HepG2 (cell line): ENCODE results near the gene TMEM14A. TPM values are rescaled to one million over a fixed set of nuclear protein-coding genes. Genes with fewer than 3 reads are reported as not detected.

Experiments used
- ATAC-seq: fragments of 200-7000 bp; cut with Tn5 transposase; 3 replicates; pipeline ENCODE4 v1.9.1; 2020; ENCODE audit warnings: mild to moderate bottlenecking, moderate library complexity
- BruUV-seq: library from RNA; stranded (reverse); fragments of 400-500 nt; replicated peaks from 2 replicates; lab custom pipeline; 2021; lab: Mats Ljungman, UMichigan
- CTCF ChIA-PET: fragments of 300-600 bp; formaldehyde crosslinking; extraction: SDS; loops from one replicate; lab custom pipeline; 2021; ENCODE audit warnings: low total read pairs, inconsistent platforms, low intra/inter-chr PET ratio; lab: Yijun Ruan, JAX
- POLR2A ChIA-PET: fragments of 350-600 bp; sonication (Branson Sonifier 250); formaldehyde crosslinking; loops from one replicate; lab custom pipeline; 2020; ENCODE audit warnings: antibody characterized with exemption, inconsistent platforms; lab: Yijun Ruan, JAX
- DNase-seq: peaks from one replicate; pipeline ENCODE4 v3.0.0-alpha.2; 2015; ENCODE audit warnings: low spot score
- FAIRE-seq: peaks from 3 replicates; lab custom pipeline; 2011; peaks lifted over from hg19 to GRCh38; lab: Jason Lieb, UNC
- H2AFZ ChIP-seq: one replicate; pipeline ENCODE4 v1.6.1; 2011; ENCODE audit warnings: low read length, inconsistent platforms
- H3K27ac ChIP-seq: fragments of 300-600 bp; 3 replicates; pipeline ENCODE4 v1.8.0; 2011; ENCODE audit warnings: mixed run types, mild to moderate bottlenecking, mixed read lengths, low read length, inconsistent platforms; ENCODE audit not compliant: insufficient read depth; ENCODE audit errors: extremely low read length
- H3K27me3 ChIP-seq, 2 experiments: fragments of 200-600 bp in 1 of 2; 2 replicates in 1 of 2; 3 replicates in 1 of 2; pipeline versions ENCODE4 v1.6.0 to v1.8.0; 2011; ENCODE audit warnings: low read length in 2 of 2, mild to moderate bottlenecking in 2 of 2, moderate library complexity in 2 of 2, inconsistent platforms in 1 of 2; ENCODE audit not compliant: insufficient read depth in 2 of 2, control insufficient read depth in 1 of 2
- H3K36me3 ChIP-seq, 2 experiments: fragments of 200-600 bp in 1 of 2; replicated peaks in 1 of 2; 2 replicates in 1 of 2; 3 replicates in 1 of 2; pipeline versions ENCODE4 v1.5.1 to v1.8.0; 2011; ENCODE audit warnings: low read length in 2 of 2, inconsistent platforms in 1 of 2; ENCODE audit not compliant: insufficient read depth in 2 of 2, control insufficient read depth in 1 of 2
- H3K4me1 ChIP-seq: 2 replicates; pipeline ENCODE4 v1.5.1; 2012; ENCODE audit warnings: low read length, inconsistent platforms; ENCODE audit not compliant: insufficient read depth
- H3K4me2 ChIP-seq: 2 replicates; pipeline ENCODE4 v1.6.0; 2011; ENCODE audit warnings: low read depth, low read length, inconsistent platforms
- H3K4me3 ChIP-seq, 3 experiments: fragments of 200-600 bp in 1 of 3; sonication (generic), shearing (Covaris generic) in 1 of 3; replicated peaks in 1 of 3; 2 replicates each; pipeline ENCODE4 v1.5.1; 2011 to 2016; ENCODE audit warnings: low read length in 3 of 3, inconsistent platforms in 2 of 3, low read depth in 2 of 3, mild to moderate bottlenecking in 2 of 3, control low read depth in 1 of 3, mixed read lengths in 1 of 3; ENCODE audit not compliant: insufficient read depth in 1 of 3
- H3K79me2 ChIP-seq: one replicate; pipeline ENCODE4 v1.6.1; 2011; ENCODE audit warnings: low read length, inconsistent platforms; ENCODE audit not compliant: insufficient read depth
- H3K9ac ChIP-seq: 2 replicates; pipeline ENCODE4 v1.6.0; 2011; ENCODE audit warnings: mild to moderate bottlenecking, low read depth, low read length, inconsistent platforms; ENCODE audit not compliant: insufficient read depth
- H3K9me3 ChIP-seq: 2 replicates; pipeline ENCODE4 v1.5.1; 2012; ENCODE audit warnings: mild to moderate bottlenecking, low read length
- H4K20me1 ChIP-seq: 2 replicates; pipeline ENCODE4 v1.6.0; 2011; ENCODE audit warnings: inconsistent platforms, mild to moderate bottlenecking, low read length, moderate library complexity; ENCODE audit not compliant: insufficient read depth
- CBX2 ChIP-seq, 2 experiments: fragments of 200-600 bp in 1 of 2; sonication (generic); formaldehyde crosslinking in 1 of 2; IDR thresholded peaks; 2 replicates each; pipeline versions ENCODE4 v1.7.0 to v1.8.1; 2018 to 2022; ENCODE audit warnings: low read depth in 2 of 2, low read length in 1 of 2, mild to moderate bottlenecking in 1 of 2, missing genetic modification reagents in 1 of 2
- CENPX ChIP-seq: sonication (generic); formaldehyde crosslinking; IDR thresholded peaks from 2 replicates; pipeline ENCODE4 v1.9.0; 2021; ENCODE audit warnings: mild to moderate bottlenecking, missing genetic modification reagents, moderate library complexity
- CHD2 ChIP-seq: IDR thresholded peaks from 2 replicates; pipeline ENCODE4 v1.6.1; 2011; ENCODE audit warnings: low read depth, low read length, improper control_type of control experiment
- FOXK1 ChIP-seq: sonication (generic); formaldehyde crosslinking; IDR thresholded peaks from 2 replicates; pipeline ENCODE4 v1.4.0; 2020; ENCODE audit warnings: low read depth, missing genetic modification reagents, borderline replicate concordance
- KDM1A ChIP-seq: IDR thresholded peaks from 2 replicates; pipeline ENCODE4 v1.6.1; 2016; ENCODE audit warnings: missing compliant biosample characterization
- KDM5A ChIP-seq: fragments of 200-600 bp; sonication (generic); IDR thresholded peaks from 2 replicates; pipeline ENCODE4 v1.7.0; 2018; ENCODE audit warnings: antibody characterized with exemption, mild to moderate bottlenecking, low read length, borderline replicate concordance
- PHB2 ChIP-seq: fragments of 450-650 bp; IDR thresholded peaks from 2 replicates; pipeline ENCODE4 v1.6.1; 2018; ENCODE audit not compliant: partially characterized antibody
- POLR2AphosphoS2 ChIP-seq: IDR thresholded peaks from 2 replicates; pipeline ENCODE4 v1.6.1; 2011; ENCODE audit warnings: low read depth, low read length, improper control_type of control experiment
- RFXAP ChIP-seq: sonication (generic); formaldehyde crosslinking; IDR thresholded peaks from 2 replicates; pipeline ENCODE4 v1.4.0; 2020; ENCODE audit warnings: missing genetic modification reagents, borderline replicate concordance
- TBL1XR1 ChIP-seq: fragments of 150-350 bp; IDR thresholded peaks from 2 replicates; pipeline ENCODE4 v1.6.1; 2014; ENCODE audit warnings: borderline replicate concordance, low read length; ENCODE audit not compliant: partially characterized antibody
- ZBTB1 ChIP-seq: sonication (generic); formaldehyde crosslinking; IDR thresholded peaks from 2 replicates; pipeline ENCODE4 v1.4.0; 2020; ENCODE audit warnings: missing genetic modification reagents, borderline replicate concordance
- ZFP37 ChIP-seq: sonication (generic); formaldehyde crosslinking; IDR thresholded peaks from 2 replicates; pipeline ENCODE4 v1.4.0; 2020; ENCODE audit warnings: missing genetic modification reagents, borderline replicate concordance
- ZMYM4 ChIP-seq: sonication (generic); formaldehyde crosslinking; IDR thresholded peaks from 2 replicates; pipeline ENCODE4 v1.8.1; 2023; ENCODE audit warnings: mild to moderate bottlenecking, missing genetic modification reagents
- ZNF431 ChIP-seq: sonication (generic); formaldehyde crosslinking; IDR thresholded peaks from 2 replicates; pipeline ENCODE4 v1.9.0; 2022; ENCODE audit warnings: missing genetic modification reagents, low read depth, mild to moderate bottlenecking, borderline replicate concordance
- ZNF496 ChIP-seq: sonication (generic); formaldehyde crosslinking; IDR thresholded peaks from 2 replicates; pipeline ENCODE4 v1.8.1; 2023; ENCODE audit warnings: mild to moderate bottlenecking, moderate library complexity, missing genetic modification reagents; ENCODE audit not compliant: insufficient replicate concordance
- WGBS: methylation state at CpG from one replicate; pipeline ENCODE4 v1.1.6; 2017; ENCODE audit warnings: low lambda C conversion rate; 5-methylcytosine and 5-hydroxymethylcytosine counted together
- in situ Hi-C: cut with HindIII; loops from 2 replicates; pipeline ENCODE4 v1.10.0; 2017; ENCODE audit warnings: low pct_unique_long_range_greater_than_20kb; ENCODE audit not compliant: extremely low pct_ligation_motif_present
- intact Hi-C: fragments of 100-400 bp; cut with micrococcal nuclease; formaldehyde crosslinking; loops from one replicate; pipeline ENCODE4 v1.10.0; 2022; ENCODE audit not compliant: unreplicated experiment
- polyA plus RNA-seq, 8 experiments: library from polyadenylated mRNA; depleted of rRNA in 3 of 8; stranded (reverse) in 7 of 8; unstranded in 1 of 8; fragments of >200 nt; fragmentation: Illumina TruSeq in 4 of 8; extraction: Trizol in 4 of 8; gene quantifications; 2 replicates each; pipeline versions ENCODE4 v1.2.1 to v1.2.3, GENCODE V29; 2011 to 2016; ENCODE audit warnings: low read depth in 4 of 8, missing spikeins in 1 of 8, mixed read lengths in 1 of 8; ENCODE audit not compliant: insufficient read depth in 1 of 8
- total RNA-seq, 5 experiments: library from RNA; depleted of rRNA; stranded (reverse); fragments of >200 nt; fragmentation: Illumina TruSeq; extraction: Trizol; gene quantifications; 2 replicates each; pipeline ENCODE4 v1.2.3, GENCODE V29; 2016; ENCODE audit warnings: low read depth in 1 of 5
- TF ChIP-seq, protein P1 (sequence below): sonication (generic); formaldehyde crosslinking; IDR thresholded peaks from 2 replicates; pipeline ENCODE4 v1.4.0; 2020; ENCODE audit warnings: low read depth, mild to moderate bottlenecking, missing genetic modification reagents
- TF ChIP-seq, protein P2 (sequence below): sonication (generic); IDR thresholded peaks from 2 replicates; pipeline ENCODE4 v1.6.1; 2016; ENCODE audit warnings: low read depth, borderline replicate concordance

TMEM14A gene
- total and polyA plus RNA-seq, 2 of the 13 experiments (the other 11 are each of a cell fraction or from before 2014, with no cell fraction given) = 24.6 to 73.7 TPM

DNA sequence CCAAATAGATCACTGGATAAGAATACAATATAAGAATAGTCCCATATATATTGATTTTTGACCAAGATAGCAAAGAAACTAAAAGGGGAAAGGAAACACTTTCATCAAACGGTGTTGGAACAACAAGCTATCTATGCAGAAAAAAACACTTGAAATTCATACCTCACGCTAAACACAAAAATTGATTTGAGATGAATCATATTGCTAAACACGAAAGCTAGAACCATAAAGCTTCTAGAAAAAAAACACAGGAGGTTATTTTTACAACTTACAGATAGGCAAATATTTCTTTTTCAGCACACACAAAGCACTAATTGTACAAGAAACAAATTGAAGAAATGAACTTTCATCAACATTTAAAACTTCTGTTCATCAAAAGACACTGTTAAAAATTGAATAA, 36.7 kb upstream of the TMEM14A start:
- no peak overlapping the region for H3K4me2 ChIP-seq
- no peaks in the 10 kb centered on the region; a peak in 1 of 5 replicates for H3K27me3 ChIP-seq
- FAIRE-seq = no peak
- in situ Hi-C loops = no loop called here
- intact Hi-C loops = loop anchor here (1.0 kb wide), 1 partner anchor 13 kb away; no protein-coding TSS in a partner anchor
- no peak for ATAC-seq
- ChIA-PET POLR2A (interaction anchor here (1.3 to 2.8 kb wide), 2 partner anchors 36 to 215 kb away, joined by 3 to 9 read pairs; partner anchors contain the start of gene EFHC1), CTCF (no interaction called here)
- BruUV-seq = no TSS peak
- no peak overlapping the region for H3K27ac ChIP-seq
- no peaks in the 10 kb centered on the region for H3K79me2 ChIP-seq
- DNase-seq = no peak
- no peak overlapping the region for H3K9ac ChIP-seq
- no peak overlapping the region for H3K4me3 ChIP-seq
- TF ChIP-seq ZMYM4 (no peak), CENPX (CRISPR knock-in tag) (no peak), KDM5A (no peak), KDM1A (no peak), FOXK1 (CRISPR knock-in tag) (no peak), CBX2 (IDR thresholded peaks at IDR 0.05; ENCODE audit: low read depth, low read length) (0 out of 2 replicates have a peak, but pooled peaks have one; percentile 14), CBX2 (CRISPR knock-in tag; IDR thresholded peaks at IDR 0.05; ENCODE audit: low read depth) (no peak)
- no peaks in the 10 kb centered on the region for H3K36me3 ChIP-seq
- H4K20me1 ChIP-seq = no peaks in the 10 kb centered on the region
- no peaks in the 10 kb centered on the region for H3K9me3 ChIP-seq
- H3K4me1 ChIP-seq = peaks cover 32% of the 10 kb centered on the region
- no peak overlapping the region for H2AFZ ChIP-seq
- 12% methylated on average over 3 of the region's 3 CpGs for WGBS

DNA sequence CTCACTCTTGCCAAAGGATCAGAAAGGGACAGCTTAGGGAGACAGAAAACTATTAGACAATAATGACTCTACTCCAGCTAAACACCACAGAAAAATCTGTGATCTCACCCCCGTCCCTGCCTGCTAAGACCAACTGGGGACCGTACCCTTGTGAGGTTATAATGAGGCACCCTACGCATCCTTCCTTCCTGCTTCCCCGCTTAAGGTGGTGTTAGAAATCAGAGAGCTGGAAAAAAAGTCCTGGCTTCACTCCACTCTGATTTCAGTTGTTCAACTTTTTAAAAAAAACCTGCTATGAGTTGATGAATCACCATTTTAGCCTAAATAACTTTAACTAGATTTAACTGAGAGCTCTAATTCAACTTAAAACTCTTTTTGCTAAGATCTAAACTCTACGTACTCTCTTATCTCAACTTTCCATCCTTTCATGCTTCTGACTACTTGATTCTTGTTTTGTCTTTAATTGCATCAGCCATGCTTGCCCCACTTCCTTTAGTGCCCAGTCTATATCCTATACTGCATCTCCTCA, 35.8 kb upstream of the TMEM14A start:
- H3K36me3 ChIP-seq = no peaks in the 10 kb centered on the region
- H3K27ac ChIP-seq = no peak overlapping the region
- whole genome bisulfite sequencing = 77% methylated on average over 5 of the region's 5 CpGs
- H3K9me3 ChIP-seq = no peaks in the 10 kb centered on the region
- in situ Hi-C loops = no loop called here
- H3K4me1 ChIP-seq = peaks cover 41% of the 10 kb centered on the region
- intact Hi-C loops = no loop called here
- no peak for ATAC-seq
- no peaks in the 10 kb centered on the region for H3K79me2 ChIP-seq
- H3K4me3 ChIP-seq = no peak overlapping the region
- H3K27me3 ChIP-seq = no peaks in the 10 kb centered on the region; a peak in 1 of 5 replicates
- H3K9ac ChIP-seq = no peak overlapping the region
- H2AFZ ChIP-seq = no peak overlapping the region
- FAIRE-seq = no peak
- BruUV-seq = no TSS peak
- DNase-seq = no peak
- POLR2A ChIA-PET = interaction anchor here (1.3 to 2.8 kb wide), 2 partner anchors 37 to 215 kb away, joined by 3 to 9 read pairs; partner anchors contain the start of gene EFHC1
- no peaks in the 10 kb centered on the region for H4K20me1 ChIP-seq
- no peak overlapping the region for H3K4me2 ChIP-seq
- CTCF ChIA-PET = no interaction called here
- TF ChIP-seq ZFP37 (CRISPR knock-in tag) = no peak
- no peak for TF ChIP-seq POLR2AphosphoS2
- no peak for TF ChIP-seq ZNF431 (CRISPR knock-in tag)
- no peak for TF ChIP-seq RFXAP (CRISPR knock-in tag)
- TF ChIP-seq ZBTB1 (CRISPR knock-in tag) = no peak
- TF ChIP-seq PHB2 = no peak
- no peak for TF ChIP-seq TBL1XR1
- TF ChIP-seq CHD2 = no peak
- TF ChIP-seq, protein P1, sequence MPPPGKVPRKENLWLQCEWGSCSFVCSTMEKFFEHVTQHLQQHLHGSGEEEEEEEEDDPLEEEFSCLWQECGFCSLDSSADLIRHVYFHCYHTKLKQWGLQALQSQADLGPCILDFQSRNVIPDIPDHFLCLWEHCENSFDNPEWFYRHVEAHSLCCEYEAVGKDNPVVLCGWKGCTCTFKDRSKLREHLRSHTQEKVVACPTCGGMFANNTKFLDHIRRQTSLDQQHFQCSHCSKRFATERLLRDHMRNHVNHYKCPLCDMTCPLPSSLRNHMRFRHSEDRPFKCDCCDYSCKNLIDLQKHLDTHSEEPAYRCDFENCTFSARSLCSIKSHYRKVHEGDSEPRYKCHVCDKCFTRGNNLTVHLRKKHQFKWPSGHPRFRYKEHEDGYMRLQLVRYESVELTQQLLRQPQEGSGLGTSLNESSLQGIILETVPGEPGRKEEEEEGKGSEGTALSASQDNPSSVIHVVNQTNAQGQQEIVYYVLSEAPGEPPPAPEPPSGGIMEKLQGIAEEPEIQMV (CRISPR knock-in tag) = no peak
- TF ChIP-seq, protein P2, sequence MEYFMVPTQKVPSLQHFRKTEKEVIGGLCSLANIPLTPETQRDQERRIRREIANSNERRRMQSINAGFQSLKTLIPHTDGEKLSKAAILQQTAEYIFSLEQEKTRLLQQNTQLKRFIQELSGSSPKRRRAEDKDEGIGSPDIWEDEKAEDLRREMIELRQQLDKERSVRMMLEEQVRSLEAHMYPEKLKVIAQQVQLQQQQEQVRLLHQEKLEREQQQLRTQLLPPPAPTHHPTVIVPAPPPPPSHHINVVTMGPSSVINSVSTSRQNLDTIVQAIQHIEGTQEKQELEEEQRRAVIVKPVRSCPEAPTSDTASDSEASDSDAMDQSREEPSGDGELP = no peak
- no peak for TF ChIP-seq ZNF496 (CRISPR knock-in tag)
